SW 1271 (cell line): ENCODE measurements around the gene BRD9.
"Not testable (repeated sequence)": the region's sequence is repeated elsewhere in the genome, so short reads cannot be mapped to it uniquely, and the experiment has no call there.

Experiments used
- DNase-seq, 2 experiments: peaks; one replicate each; lab custom pipeline; 2025; lab: John Stamatoyannopoulos, UW

BRD9 gene

GRCh38 chr5:856531-857425 is 35.8 kb downstream of the BRD9 start:
- no peak for DNase-seq

- DNase-seq = no peak
Observed at GRCh38 chr5:855771-856530, 36.6 kb downstream of the BRD9 start.

GRCh38 chr5:854966-855743 is 37.4 kb downstream of the BRD9 start:
- DNase-seq = no peak

- DNase-seq = no peak
Observed at GRCh38 chr5:854217-854616, 38.4 kb downstream of the BRD9 start.

- not testable (repeated sequence) for DNase-seq
Observed at GRCh38 chr5:853416-854090, 39.0 kb downstream of the BRD9 start.

- DNase-seq = no peak
Observed at GRCh38 chr5:852431-853401, 39.9 kb downstream of the BRD9 start.

- DNase-seq = no peak
Observed at GRCh38 chr5:852018-852417, 40.6 kb downstream of the BRD9 start.

GRCh38 chr5:851553-851952 is 41.0 kb downstream of the BRD9 start:
- no peak for DNase-seq

GRCh38 chr5:851076-851475 is 41.5 kb downstream of the BRD9 start:
- no peak for DNase-seq

GRCh38 chr5:850511-851006 is 42.0 kb downstream of the BRD9 start, which contains the start of gene ZDHHC11:
TSS of gene ZDHHC11 (minus strand) at chr5:850986. CDS start at chr5:850602, 384 bp downstream.
- DNase-seq = no peak

GRCh38 chr5:849651-850301 is 42.8 kb downstream of the BRD9 start:
- DNase-seq = no peak

GRCh38 chr5:848671-849111 is 43.9 kb downstream of the BRD9 start:
- DNase-seq = no peak

GRCh38 chr5:847736-848135 is 44.9 kb downstream of the BRD9 start:
- not testable (repeated sequence) for DNase-seq

GRCh38 chr5:847212-847611 is 45.4 kb downstream of the BRD9 start:
- not testable (repeated sequence) for DNase-seq

GRCh38 chr5:846602-847091 is 46.0 kb downstream of the BRD9 start:
- DNase-seq = not testable (repeated sequence)

GRCh38 chr5:845676-846601 is 46.7 kb downstream of the BRD9 start:
- not testable (repeated sequence) for DNase-seq

- not testable (repeated sequence) for DNase-seq
Observed at GRCh38 chr5:845031-845675, 47.4 kb downstream of the BRD9 start.

GRCh38 chr5:844426-844825 is 48.2 kb downstream of the BRD9 start:
- DNase-seq = not testable (repeated sequence)
